ENCODE results near the gene RGR. TPM values are rescaled to one million over a fixed set of nuclear protein-coding genes. Genes with fewer than 3 reads are reported as not detected.

RGR gene
- total RNA-seq, 4 donors from 2014 or later = 0.08 TPM; not detected in 3

DNA sequence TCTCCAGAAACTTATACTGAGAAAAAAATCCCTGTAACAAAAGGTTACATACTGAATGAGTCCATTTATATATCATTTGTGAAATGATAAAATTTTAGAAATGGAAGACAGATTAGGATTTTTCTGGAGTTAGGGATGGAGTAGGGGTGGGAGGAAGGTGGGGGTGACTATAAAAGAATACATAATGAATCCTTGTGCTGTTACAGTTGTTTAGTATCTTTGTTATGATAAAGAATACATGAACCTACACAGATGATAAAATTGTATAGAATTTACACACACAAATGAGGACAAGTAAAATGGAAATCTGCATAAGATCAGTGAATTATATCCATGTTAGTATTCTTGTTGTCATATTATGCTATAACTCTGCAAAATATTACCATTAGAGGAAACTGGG, 41.8 kb downstream of the RGR start:
- no peak for DNase-seq (ENCODE audit: low spot score in 2 of 2)
- intact Hi-C loops (cut with DNase I; ENCODE audit: low total_unique reads) = loop anchor here (5.0 kb wide), 1 partner anchor 1166 kb away; no protein-coding TSS in a partner anchor
- H3K4me3 ChIP-seq (ENCODE audit: low read depth, poor library complexity, severe bottlenecking) = no peak overlapping the region
- no peak for TF ChIP-seq POLR2A (IDR thresholded peaks at IDR 0.05)
- TF ChIP-seq, protein P1, sequence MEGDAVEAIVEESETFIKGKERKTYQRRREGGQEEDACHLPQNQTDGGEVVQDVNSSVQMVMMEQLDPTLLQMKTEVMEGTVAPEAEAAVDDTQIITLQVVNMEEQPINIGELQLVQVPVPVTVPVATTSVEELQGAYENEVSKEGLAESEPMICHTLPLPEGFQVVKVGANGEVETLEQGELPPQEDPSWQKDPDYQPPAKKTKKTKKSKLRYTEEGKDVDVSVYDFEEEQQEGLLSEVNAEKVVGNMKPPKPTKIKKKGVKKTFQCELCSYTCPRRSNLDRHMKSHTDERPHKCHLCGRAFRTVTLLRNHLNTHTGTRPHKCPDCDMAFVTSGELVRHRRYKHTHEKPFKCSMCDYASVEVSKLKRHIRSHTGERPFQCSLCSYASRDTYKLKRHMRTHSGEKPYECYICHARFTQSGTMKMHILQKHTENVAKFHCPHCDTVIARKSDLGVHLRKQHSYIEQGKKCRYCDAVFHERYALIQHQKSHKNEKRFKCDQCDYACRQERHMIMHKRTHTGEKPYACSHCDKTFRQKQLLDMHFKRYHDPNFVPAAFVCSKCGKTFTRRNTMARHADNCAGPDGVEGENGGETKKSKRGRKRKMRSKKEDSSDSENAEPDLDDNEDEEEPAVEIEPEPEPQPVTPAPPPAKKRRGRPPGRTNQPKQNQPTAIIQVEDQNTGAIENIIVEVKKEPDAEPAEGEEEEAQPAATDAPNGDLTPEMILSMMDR (IDR thresholded peaks at IDR 0.05) = no peak

DNA sequence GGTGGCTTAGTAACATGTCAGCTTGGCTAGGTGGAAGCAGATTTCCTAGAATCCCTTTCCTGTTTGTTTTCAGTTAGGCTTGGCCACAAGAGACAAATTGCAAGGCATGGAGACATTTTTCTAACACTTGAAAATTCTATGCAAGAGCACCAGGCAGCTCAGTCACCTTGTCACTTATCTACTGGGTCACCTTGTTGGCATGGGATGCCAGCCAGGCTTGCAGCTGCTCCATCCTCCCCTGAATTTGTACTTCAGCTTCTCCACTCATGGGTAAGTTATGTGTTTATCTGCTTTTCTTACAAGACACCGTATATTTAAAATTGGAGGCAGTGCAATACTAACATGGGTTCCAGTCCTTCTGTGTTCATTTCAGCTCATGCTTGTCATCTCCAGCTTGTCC, 43.3 kb downstream of the RGR start:
- 89 to 91% methylated on average over 1 of the region's 1 CpG for WGBS, 2 donors

GRCh38 chr10:84289521-84290200, 44.8 kb downstream of the RGR start:
- DNase-seq (ENCODE audit: low spot score in 2 of 2) = no peak
- 75 to 83% methylated on average over 1 of the region's 1 CpG for WGBS, 2 donors
- intact Hi-C loops (cut with DNase I; ENCODE audit: low total_unique reads) = loop anchor here (5.0 kb wide), 1 partner anchor 1163 kb away; no protein-coding TSS in a partner anchor
- no peak overlapping the region for H3K4me3 ChIP-seq (ENCODE audit: low read depth, poor library complexity, severe bottlenecking)
- TF ChIP-seq POLR2A (IDR thresholded peaks at IDR 0.05) = no peak
- TF ChIP-seq, protein P1 (IDR thresholded peaks at IDR 0.05) = no peak

More for the DNA sequence above, 43.3 kb downstream of the RGR start:
- H3K4me3 ChIP-seq (ENCODE audit: low read depth, poor library complexity, severe bottlenecking) = no peak overlapping the region
- no peak for DNase-seq (ENCODE audit: low spot score in 2 of 2)
- TF ChIP-seq, protein P1 (IDR thresholded peaks at IDR 0.05) = no peak
- no peak for TF ChIP-seq POLR2A (IDR thresholded peaks at IDR 0.05)
- intact Hi-C loops (cut with DNase I; ENCODE audit: low total_unique reads) = loop anchor here (5.0 kb wide), 1 partner anchor 1164 kb away; no protein-coding TSS in a partner anchor

DNA sequence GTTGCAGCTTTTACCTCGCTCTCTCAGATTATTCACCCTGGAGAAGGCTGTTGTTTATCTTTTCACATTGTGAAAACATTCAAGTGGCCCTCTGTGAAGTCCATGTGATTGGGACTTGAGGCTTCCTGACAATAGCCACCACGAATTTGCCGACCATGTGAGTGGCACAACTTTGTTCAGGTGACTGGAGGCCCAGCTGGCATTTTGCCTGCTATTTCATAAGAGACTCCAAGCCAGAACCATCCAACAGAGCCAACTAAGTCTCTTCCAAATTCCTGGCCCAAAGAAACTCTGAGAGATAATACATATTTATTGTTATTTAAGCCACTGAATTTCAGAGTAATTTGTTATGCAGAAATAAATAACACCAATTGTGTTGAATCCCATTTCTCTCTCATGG, 45.4 kb downstream of the RGR start:
- whole genome bisulfite sequencing, 2 donors = 73 to 78% methylated on average over 3 of the region's 3 CpGs
- H3K4me3 ChIP-seq (ENCODE audit: low read depth, poor library complexity, severe bottlenecking) = no peak overlapping the region
- intact Hi-C loops (cut with DNase I; ENCODE audit: low total_unique reads) = no loop called here
- TF ChIP-seq, protein P1 (IDR thresholded peaks at IDR 0.05) = no peak
- no peak for TF ChIP-seq POLR2A (IDR thresholded peaks at IDR 0.05)
- no peak for DNase-seq (ENCODE audit: low spot score in 2 of 2)

DNA sequence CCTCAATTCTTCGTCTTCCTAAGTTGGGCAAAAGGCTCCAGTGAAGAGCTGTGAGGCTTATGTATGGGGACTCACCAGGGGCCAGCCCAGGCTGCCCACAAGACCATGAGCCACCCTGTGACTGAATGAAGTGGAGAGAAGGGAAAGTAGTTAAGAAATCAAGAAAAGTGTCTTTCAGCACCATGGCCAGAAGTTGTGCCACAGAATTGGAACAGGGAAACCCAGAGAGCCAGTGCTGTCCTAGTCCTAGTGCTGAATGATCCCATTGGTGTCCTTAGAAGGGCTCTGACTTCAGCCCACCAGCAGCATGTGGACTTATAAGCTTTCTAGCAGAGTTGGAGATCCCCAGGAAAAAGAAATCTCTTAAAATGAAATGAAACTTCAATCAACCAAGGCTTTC, 46.5 kb downstream of the RGR start:
- no peak for DNase-seq (ENCODE audit: low spot score in 2 of 2)
- WGBS, 2 donors = 14 to 42% methylated on average over 1 of the region's 1 CpG
- TF ChIP-seq, protein P1 (IDR thresholded peaks at IDR 0.05) = no peak
- TF ChIP-seq POLR2A (IDR thresholded peaks at IDR 0.05) = no peak
- H3K4me3 ChIP-seq (ENCODE audit: low read depth, poor library complexity, severe bottlenecking) = no peak overlapping the region
- intact Hi-C loops (cut with DNase I; ENCODE audit: low total_unique reads) = no loop called here

DNA sequence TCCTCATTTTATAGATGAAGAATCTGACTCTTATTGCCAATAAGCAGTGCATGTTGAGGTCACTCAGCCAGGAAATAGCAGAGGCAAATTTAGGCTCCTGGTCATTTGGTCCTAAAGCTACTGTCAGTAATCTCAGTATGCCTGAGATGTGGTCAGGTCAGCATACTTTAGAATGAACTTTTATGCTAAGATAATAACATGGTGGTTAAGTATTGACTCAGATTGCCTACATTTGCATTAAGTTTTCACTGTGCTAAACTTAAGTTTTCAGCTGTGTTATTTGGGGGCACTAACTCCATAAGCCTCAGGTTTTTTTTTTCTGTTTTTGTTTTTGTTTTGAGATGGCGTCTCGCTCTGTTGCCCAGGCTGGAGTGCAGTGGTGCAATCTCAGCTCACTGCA, 47.6 kb downstream of the RGR start:
- no peak overlapping the region for H3K4me3 ChIP-seq (ENCODE audit: low read depth, poor library complexity, severe bottlenecking)
- DNase-seq (ENCODE audit: low spot score in 2 of 2) = no peak
- 85 to 100% methylated on average over 2 of the region's 2 CpGs for WGBS, 2 donors
- no peak for TF ChIP-seq POLR2A (IDR thresholded peaks at IDR 0.05)
- TF ChIP-seq, protein P1 (IDR thresholded peaks at IDR 0.05) = no peak
- intact Hi-C loops (cut with DNase I; ENCODE audit: low total_unique reads) = no loop called here
